ENCODE results near the gene PRKAR2B.

DNA sequence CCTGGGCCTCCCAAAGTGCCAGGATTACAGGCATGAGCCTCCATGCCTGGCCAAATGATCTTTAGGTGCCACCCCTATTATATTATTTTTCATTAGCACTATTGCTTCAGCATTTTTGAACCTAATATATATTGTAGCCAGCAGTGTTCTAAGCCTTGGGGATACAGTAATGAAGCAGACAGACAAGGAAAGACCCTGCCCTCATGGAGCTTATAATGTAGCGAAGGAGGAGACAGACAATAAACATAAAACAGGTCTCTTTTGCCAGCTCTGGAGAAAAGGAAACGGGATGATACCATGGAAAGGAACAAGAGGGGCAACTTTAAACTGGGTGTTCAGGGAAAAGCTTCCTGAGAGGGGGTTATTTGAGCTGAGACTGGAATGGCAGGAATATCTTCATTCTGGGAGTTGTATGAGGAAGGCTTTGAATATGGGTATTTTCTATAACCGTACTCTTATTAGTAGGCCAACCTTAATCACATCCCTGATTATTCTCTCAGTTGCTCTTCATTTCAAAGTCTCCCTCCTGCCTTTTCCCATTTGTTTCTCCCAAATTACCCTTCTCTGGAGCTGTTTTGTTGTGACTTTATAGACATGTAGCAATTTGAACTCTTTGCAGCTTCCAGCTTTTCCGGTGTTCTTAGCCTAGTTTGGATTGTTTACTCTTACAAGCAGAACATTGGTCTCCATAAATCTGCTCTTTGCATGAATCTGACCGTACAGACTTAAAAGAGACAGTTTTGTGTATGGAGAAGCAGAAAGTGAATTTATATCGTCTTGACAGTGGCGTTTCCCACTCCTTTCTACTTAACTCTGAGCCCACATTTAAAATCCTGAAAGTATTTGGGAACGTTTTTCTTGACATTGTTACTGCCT lies 19.0 kb downstream of the PRKAR2B start:
- TF ChIP-seq EZH2 (IDR thresholded peaks at IDR 0.05; ENCODE audit: low read length, missing control alignments) = no peak
- TF ChIP-seq CTCF (conservative IDR thresholded peaks at IDR 0.05 in 1 of 2, IDR thresholded peaks at IDR 0.05 in 1 of 2; ENCODE audit: low read depth in 1 of 2, low read length in 2 of 2) = no peak
